DOHH2 (cell line): ENCODE measurements around the gene HDAC4.

ENCODE experiments used
- EZH2phosphoT487 ChIP-seq: fragments of 200-600 bp; sonication (generic); IDR thresholded peaks from 2 replicates; pipeline ENCODE4 v1.6.1; 2017; ENCODE audit warnings: borderline replicate concordance, mild to moderate bottlenecking, antibody characterized with exemption, low read length, moderate library complexity, mixed read lengths
- TF ChIP-seq, protein P1 (sequence below): fragments of 200-600 bp; sonication (generic); IDR thresholded peaks from one replicate; pipeline ENCODE4 v1.5.1; 2014; ENCODE audit warnings: antibody characterized with exemption, mild to moderate bottlenecking, low read depth, low read length; ENCODE audit not compliant: poor library complexity, severe bottlenecking

GRCh38 chr2:239189711-239190131 lies 211.1 kb downstream of the HDAC4 start:
- TF ChIP-seq, protein P1, sequence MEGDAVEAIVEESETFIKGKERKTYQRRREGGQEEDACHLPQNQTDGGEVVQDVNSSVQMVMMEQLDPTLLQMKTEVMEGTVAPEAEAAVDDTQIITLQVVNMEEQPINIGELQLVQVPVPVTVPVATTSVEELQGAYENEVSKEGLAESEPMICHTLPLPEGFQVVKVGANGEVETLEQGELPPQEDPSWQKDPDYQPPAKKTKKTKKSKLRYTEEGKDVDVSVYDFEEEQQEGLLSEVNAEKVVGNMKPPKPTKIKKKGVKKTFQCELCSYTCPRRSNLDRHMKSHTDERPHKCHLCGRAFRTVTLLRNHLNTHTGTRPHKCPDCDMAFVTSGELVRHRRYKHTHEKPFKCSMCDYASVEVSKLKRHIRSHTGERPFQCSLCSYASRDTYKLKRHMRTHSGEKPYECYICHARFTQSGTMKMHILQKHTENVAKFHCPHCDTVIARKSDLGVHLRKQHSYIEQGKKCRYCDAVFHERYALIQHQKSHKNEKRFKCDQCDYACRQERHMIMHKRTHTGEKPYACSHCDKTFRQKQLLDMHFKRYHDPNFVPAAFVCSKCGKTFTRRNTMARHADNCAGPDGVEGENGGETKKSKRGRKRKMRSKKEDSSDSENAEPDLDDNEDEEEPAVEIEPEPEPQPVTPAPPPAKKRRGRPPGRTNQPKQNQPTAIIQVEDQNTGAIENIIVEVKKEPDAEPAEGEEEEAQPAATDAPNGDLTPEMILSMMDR: no peak
- TF ChIP-seq EZH2phosphoT487: no peak
